NCI-H2196 (cell line): ENCODE data around the gene UTP4.
A peak's percentile ranks its signal among the peaks of the same experiment; 100 is the strongest.

Experiments used
- DNase-seq: peaks from one replicate; lab custom pipeline; 2025; ENCODE audit not compliant: unreplicated experiment; lab: John Stamatoyannopoulos, UW

The UTP4 gene

GRCh38 chr16:69169607-69170352 is 37.3 kb downstream of the UTP4 start:
- DNase-seq: no peak

GRCh38 chr16:69171325-69172084 is 39.1 kb downstream of the UTP4 start:
- DNase-seq: no peak

GRCh38 chr16:69176033-69176800 is 43.8 kb downstream of the UTP4 start:
- DNase-seq: no peak

- DNase-seq: peak; percentile 58
These were observed 47.0 kb downstream of the UTP4 start for GRCh38 chr16:69179328-69180010.

GRCh38 chr16:69180011-69180338 is 47.5 kb downstream of the UTP4 start:
- DNase-seq: no peak

GRCh38 chr16:69182730-69183416 is 50.4 kb downstream of the UTP4 start:
- DNase-seq: no peak

- peak; percentile 85 for DNase-seq
These were observed 54.4 kb downstream of the UTP4 start, which contains the start of gene SNTB2 for GRCh38 chr16:69186642-69187445. SNTB2 (plus strand) TSS chr16:69187164; CDS start chr16:69187167, 3 bp downstream.

GRCh38 chr16:69187446-69188235 is 55.2 kb downstream of the UTP4 start:
- DNase-seq: no peak

- DNase-seq: no peak
These were observed 55.7 kb downstream of the UTP4 start for GRCh38 chr16:69188236-69188549.

- no peak for DNase-seq
These were observed 56.3 kb downstream of the UTP4 start for GRCh38 chr16:69188716-69189115.

GRCh38 chr16:69190046-69190588 is 57.7 kb downstream of the UTP4 start:
- no peak for DNase-seq

- no peak for DNase-seq
These were observed 58.1 kb downstream of the UTP4 start for GRCh38 chr16:69190598-69190997.

GRCh38 chr16:69191136-69191535 is 58.7 kb downstream of the UTP4 start:
- no peak for DNase-seq

GRCh38 chr16:69193855-69194254 is 61.4 kb downstream of the UTP4 start:
- DNase-seq: no peak

- DNase-seq: no peak
These were observed 62.0 kb downstream of the UTP4 start for GRCh38 chr16:69194488-69194887.

GRCh38 chr16:69195369-69196029 is 63.0 kb downstream of the UTP4 start:
- no peak for DNase-seq

GRCh38 chr16:69197573-69197972 is 65.1 kb downstream of the UTP4 start:
- DNase-seq: no peak

- DNase-seq: no peak
These were observed 66.9 kb downstream of the UTP4 start for GRCh38 chr16:69199382-69199781.
